ENCODE measurements around the gene CAMSAP1.

- TF ChIP-seq TCF4 (CRISPR knock-in tag; IDR thresholded peaks at IDR 0.05; ENCODE audit: borderline replicate concordance) (no peak), ISL1 (CRISPR knock-in tag; IDR thresholded peaks at IDR 0.05) (no peak), ESRRG (CRISPR knock-in tag; IDR thresholded peaks at IDR 0.05) (no peak), ZFP30 (CRISPR knock-in tag; IDR thresholded peaks at IDR 0.05) (no peak), POU6F1 (CRISPR knock-in tag; IDR thresholded peaks at IDR 0.05; ENCODE audit: borderline replicate concordance, low read depth) (no peak), CSDC2 (CRISPR knock-in tag; IDR thresholded peaks at IDR 0.05) (no peak), ARNTL (CRISPR knock-in tag; IDR thresholded peaks at IDR 0.05; ENCODE audit: borderline replicate concordance, low read depth) (no peak)
Observed at GRCh38 chr9:135896626-135897025, 10.7 kb downstream of the CAMSAP1 start.

Data from SK-N-SH treated with all-trans-retinoic acid at 6 μM for 48 hours (cell line).